Body of pancreas (tissue), 4 donors: ENCODE results near the gene RPS6KA2.

Experiments
- CTCF ChIP-seq, 7 experiments: fragments of 450-650 bp in 4 of 7; fragments of 200-600 bp in 3 of 7; sonication (generic) in 3 of 7; IDR thresholded peaks; one replicate each; pipeline ENCODE4 v1.5.1; 2016 to 2019; ENCODE audit warnings: antibody characterized with exemption in 7 of 7
- POLR2A ChIP-seq, 3 donors: fragments of 450-650 bp; IDR thresholded peaks; one replicate each; pipeline ENCODE4 v1.6.1; 2016; ENCODE audit warnings: antibody characterized with exemption in 3 of 3, mild to moderate bottlenecking in 2 of 3

- TF ChIP-seq POLR2A (IDR thresholded peaks at IDR 0.05) (no peak), CTCF (IDR thresholded peaks at IDR 0.05) (no peak)
Observed at GRCh38 chr6:166398348-166398747, 228.7 kb downstream of the RPS6KA2 start.
